Renal cortex interstitium (tissue), 11 donors: ENCODE results near the gene NCOA4. TPM values are rescaled to one million over a fixed set of nuclear protein-coding genes. Genes with fewer than 3 reads are reported as not detected.
"Not testable (repeated sequence)": the region's sequence is repeated elsewhere in the genome, so short reads cannot be mapped to it uniquely, and the experiment has no call there.

Experiments
- DNase-seq, 11 donors: peaks; one replicate each; pipeline ENCODE4 v3.0.0-alpha.2; 2013; ENCODE audit warnings: low read depth in 9 of 11, low spot score in 4 of 11; ENCODE audit errors: extremely low read depth in 1 of 11
- polyA plus RNA-seq, 3 donors: library from polyadenylated mRNA; unstranded; fragments of 120-200 nt; gene quantifications; one replicate each; pipeline ENCODE4 v1.2.1, GENCODE V29; 2013; ENCODE audit not compliant: insufficient read length in 3 of 3

NCOA4 gene
- polyA plus RNA-seq, 3 donors = 187 to 225 (median 193) TPM

GRCh38 chr10:46004963-46005362 lies 25.5 kb downstream of the NCOA4 start:
- DNase-seq = no peak

DNA sequence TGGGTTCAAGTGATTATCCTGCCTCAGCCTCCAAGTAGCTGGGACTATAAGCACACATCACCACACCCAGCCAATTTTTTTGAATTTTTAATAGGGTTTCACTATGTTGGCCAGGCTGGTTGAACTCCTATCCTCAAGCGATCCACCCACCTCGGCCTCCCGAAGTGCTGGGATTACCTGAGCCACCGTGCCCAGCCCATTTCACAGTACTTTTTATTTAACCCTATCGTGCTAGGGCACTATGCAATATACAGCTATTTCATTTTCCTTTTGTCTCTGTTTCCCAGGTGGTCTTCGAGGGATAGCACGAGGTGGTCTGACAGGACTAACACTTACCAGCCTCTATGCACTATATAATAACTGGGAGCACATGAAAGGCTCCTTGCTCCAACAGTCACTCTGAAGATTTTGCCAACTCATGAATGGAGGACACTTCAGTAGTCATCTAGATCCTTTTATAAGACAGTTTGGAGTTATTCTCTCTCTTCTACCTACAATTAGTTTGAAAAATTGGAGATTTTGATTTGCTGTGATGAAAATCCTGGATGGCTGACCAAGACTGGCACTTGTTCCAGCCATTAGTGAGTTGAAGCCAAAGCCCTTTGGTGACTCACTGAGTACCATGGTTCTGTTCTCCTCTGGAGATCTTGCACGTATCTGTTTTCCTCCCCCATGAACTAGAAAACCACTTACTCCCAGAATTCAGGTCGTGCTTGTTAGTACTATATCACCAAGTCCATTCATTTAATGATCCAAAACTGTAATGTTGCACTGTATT lies 27.3 kb downstream of the NCOA4 start:
- DNase-seq = no peak

DNA sequence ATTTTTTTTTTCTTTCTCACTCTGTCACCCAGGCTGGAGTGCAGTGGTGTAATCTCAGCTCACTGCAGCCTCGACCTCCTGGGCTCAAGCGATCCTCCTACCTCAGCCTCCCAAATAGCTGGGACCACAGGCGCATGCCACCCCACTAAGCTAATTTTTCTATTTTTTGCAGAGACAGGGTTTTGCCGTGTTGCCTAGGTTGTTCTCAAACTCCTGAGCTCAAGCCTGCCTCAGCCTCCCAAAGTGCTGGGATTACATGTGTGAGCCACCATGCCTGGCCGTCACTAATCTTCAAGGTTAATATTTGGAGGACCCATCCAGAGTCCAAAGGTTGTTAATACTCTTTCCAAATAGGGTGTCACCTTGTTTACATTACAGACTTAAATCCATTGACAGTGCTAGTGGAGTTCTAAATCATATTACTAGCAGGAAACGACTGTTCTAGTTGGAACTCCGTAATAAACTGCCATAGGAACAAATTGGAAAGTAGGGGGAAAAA lies 28.2 kb downstream of the NCOA4 start:
- not testable (repeated sequence) for DNase-seq

DNA sequence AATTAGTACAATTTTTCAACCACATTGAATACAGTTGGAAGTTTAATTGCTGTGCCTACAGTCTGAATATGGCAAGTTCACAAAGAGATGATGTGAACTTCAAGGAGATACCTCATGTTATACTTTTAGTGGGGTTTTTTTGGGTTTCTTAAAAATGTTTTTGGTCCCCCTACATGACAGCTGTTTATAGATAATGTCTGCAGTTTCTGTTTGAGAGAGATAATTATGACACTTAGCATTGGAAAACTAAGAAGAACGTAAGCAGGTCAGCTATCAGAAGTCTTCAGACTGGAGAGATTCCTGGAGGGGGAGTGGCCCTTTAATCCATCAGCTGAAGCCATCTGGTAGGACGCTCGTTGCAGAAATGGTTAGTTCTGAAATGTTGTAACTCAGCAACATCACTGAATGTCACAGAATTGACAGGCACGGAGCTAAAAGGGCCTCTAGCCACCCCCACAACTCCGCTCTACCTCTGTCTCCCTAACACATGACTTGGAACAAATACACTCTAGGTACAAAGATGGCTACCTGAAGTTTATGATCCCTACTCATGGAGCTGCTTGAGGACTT lies 29.2 kb downstream of the NCOA4 start:
- DNase-seq = no peak

GRCh38 chr10:46000538-46000937 lies 29.9 kb downstream of the NCOA4 start:
- no peak for DNase-seq

GRCh38 chr10:45999955-46000354 lies 30.5 kb downstream of the NCOA4 start:
- DNase-seq = not testable (repeated sequence)

- no peak for DNase-seq
Measured at GRCh38 chr10:45997994-45998763, 32.2 kb downstream of the NCOA4 start.

DNA sequence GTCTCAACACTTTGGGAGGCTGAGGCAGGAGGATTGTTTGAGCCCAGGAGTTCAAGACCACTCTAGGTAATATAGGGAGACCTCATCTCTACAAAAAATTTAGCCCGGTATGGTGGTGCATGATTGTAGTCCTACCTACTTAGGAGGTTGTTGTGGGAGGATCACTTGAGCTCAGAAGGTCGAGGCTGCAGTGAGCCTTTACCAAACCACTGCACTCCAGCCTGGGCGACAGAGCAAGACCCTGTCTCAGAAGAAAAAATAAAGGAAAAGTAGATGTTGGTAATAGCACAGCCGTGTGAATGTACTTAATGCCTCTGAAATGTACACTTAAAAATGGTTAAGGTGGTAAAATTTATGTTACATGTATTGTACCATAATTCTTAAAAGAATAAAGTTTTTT lies 32.9 kb downstream of the NCOA4 start:
- DNase-seq = no peak

DNA sequence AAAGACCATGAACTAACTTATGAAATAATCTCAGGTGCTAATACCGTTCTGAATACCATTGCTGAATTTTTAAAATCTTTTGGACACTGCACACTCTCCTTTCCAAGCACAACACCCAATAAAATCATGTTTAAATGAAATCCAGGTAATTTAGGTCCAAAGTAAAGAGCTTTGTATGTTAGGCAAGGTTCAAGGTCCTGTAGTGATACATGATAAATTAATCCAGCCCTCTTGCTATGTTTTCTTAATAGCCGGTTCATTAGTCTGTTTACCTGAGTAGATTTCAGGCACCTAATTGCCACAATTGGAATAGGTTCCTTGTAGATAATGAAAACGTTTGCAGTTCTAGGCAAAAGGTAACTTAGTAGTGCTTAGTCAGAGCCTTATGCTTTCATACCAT lies 44.8 kb downstream of the NCOA4 start:
- DNase-seq = not testable (repeated sequence)

GRCh38 chr10:45984473-45984872 lies 46.0 kb downstream of the NCOA4 start:
- DNase-seq = not testable (repeated sequence)

- DNase-seq = peak in 5 of 11 donors; percentile 10 to 43 (median 23)
Measured at GRCh38 chr10:45983538-45984186, 46.8 kb downstream of the NCOA4 start.

GRCh38 chr10:45981367-45981766 lies 49.1 kb downstream of the NCOA4 start:
- not testable (repeated sequence) for DNase-seq

GRCh38 chr10:45978554-45978953 lies 51.9 kb downstream of the NCOA4 start:
- DNase-seq = not testable (repeated sequence)

DNA sequence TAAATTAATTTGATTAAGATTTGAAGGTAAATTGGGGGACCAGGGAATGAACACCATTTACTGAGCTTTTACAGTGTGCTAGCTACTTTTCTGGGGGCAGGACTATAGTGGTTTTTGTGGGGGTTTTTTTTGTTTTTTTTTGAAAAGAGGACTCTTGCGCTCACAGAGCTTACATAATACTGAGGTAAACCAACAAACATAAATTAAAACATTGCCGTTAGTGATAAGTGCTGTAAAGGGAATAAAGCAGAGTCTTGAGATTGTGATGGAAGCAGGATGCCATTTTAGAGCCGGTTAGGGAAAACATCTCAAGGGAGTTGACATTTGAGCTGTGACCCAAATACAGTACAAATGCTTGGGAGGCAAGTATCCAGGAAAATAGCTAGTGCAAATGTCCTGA lies 56.4 kb downstream of the NCOA4 start:
- not testable (repeated sequence) for DNase-seq

GRCh38 chr10:45972813-45973169 lies 57.6 kb downstream of the NCOA4 start:
- DNase-seq = peak in 1 of 11 donors; percentile 6

- DNase-seq = peak; percentile 44 to 83 (median 75)
Measured at GRCh38 chr10:45972106-45972812, 58.2 kb downstream of the NCOA4 start, which contains the start of gene TIMM23. TIMM23 (plus strand) TSS chr10:45972489; CDS start chr10:45972625, 136 bp downstream.

- DNase-seq = peak in 1 of 11 donors; percentile 3
Measured at GRCh38 chr10:45971742-45972105, 58.7 kb downstream of the NCOA4 start.

DNA sequence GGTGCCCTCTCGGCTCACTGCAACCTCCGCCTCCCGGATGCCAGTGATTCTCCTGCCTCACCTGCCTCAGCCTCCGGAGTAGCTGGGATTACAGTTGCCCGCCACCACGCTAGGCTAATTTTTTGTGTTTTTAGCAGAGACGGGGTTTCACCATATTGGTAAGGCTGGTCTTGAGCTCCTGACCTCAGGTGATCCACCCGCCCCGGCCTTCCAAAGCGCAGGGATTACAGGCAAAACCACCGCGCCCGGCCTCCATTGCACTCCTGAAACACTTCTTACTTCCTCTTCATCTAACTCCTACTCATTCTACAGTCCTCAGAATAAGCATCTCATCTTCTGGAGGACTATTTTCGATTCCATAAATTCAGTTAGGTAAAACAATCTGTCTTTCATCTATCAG lies 59.4 kb downstream of the NCOA4 start:
- DNase-seq = not testable (repeated sequence)
